Hepatocyte (in vitro differentiated cells): ENCODE data around the gene TMEM165. TPM values are rescaled to one million over a fixed set of nuclear protein-coding genes. Genes with fewer than 3 reads are reported as not detected.
"Not testable (repeated sequence)": the region's sequence is repeated elsewhere in the genome, so short reads cannot be mapped to it uniquely, and the experiment has no call there.

Experiments used
- DNase-seq: peaks from one replicate; pipeline ENCODE4 v3.0.0-alpha.2; 2016; ENCODE audit warnings: low spot score
- H2AFZ ChIP-seq: fragments of 200-600 bp; sonication (generic); 2 replicates; pipeline ENCODE4 v1.6.0; 2016; ENCODE audit warnings: antibody characterized with exemption, mild to moderate bottlenecking
- H3K27ac ChIP-seq: fragments of 200-600 bp; sonication (generic); 2 replicates; pipeline ENCODE4 v1.5.1; 2016; ENCODE audit warnings: mild to moderate bottlenecking
- H3K27me3 ChIP-seq: fragments of 200-600 bp; sonication (generic); 2 replicates; pipeline ENCODE4 v1.6.1; 2016
- H3K36me3 ChIP-seq: fragments of 200-600 bp; sonication (generic); replicated peaks from 2 replicates; pipeline ENCODE4 v1.5.1; 2016; ENCODE audit warnings: low read depth; ENCODE audit not compliant: insufficient read depth
- H3K4me1 ChIP-seq: fragments of 200-600 bp; sonication (generic); 2 replicates; pipeline ENCODE4 v1.5.1; 2016; ENCODE audit warnings: mild to moderate bottlenecking, moderate library complexity; ENCODE audit not compliant: insufficient read depth
- H3K4me2 ChIP-seq: fragments of 200-600 bp; sonication (generic); 2 replicates; pipeline ENCODE4 v1.6.0; 2016
- H3K4me3 ChIP-seq: fragments of 200-600 bp; sonication (generic); 2 replicates; pipeline ENCODE4 v1.5.1; 2016; ENCODE audit warnings: mild to moderate bottlenecking
- H3K79me2 ChIP-seq: fragments of 200-600 bp; sonication (generic); 2 replicates; pipeline ENCODE4 v1.6.0; 2017; ENCODE audit warnings: mild to moderate bottlenecking
- H3K9me2 ChIP-seq: fragments of 200-600 bp; sonication (generic); replicated peaks from 2 replicates; pipeline ENCODE4 v1.6.0; 2017; ENCODE audit warnings: mild to moderate bottlenecking; ENCODE audit not compliant: insufficient read depth
- H3K9me3 ChIP-seq: fragments of 200-600 bp; sonication (generic); 2 replicates; pipeline ENCODE4 v1.5.1; 2016; ENCODE audit warnings: low read depth, mild to moderate bottlenecking
- H4K20me1 ChIP-seq: fragments of 200-600 bp; sonication (generic); 2 replicates; pipeline ENCODE4 v1.6.0; 2016; ENCODE audit warnings: mild to moderate bottlenecking; ENCODE audit not compliant: insufficient read depth, poor library complexity, severe bottlenecking
- EZH2 ChIP-seq: fragments of 200-600 bp; sonication (generic); IDR thresholded peaks from 2 replicates; pipeline ENCODE4 v1.6.1; 2016; ENCODE audit warnings: antibody characterized with exemption, mild to moderate bottlenecking, borderline replicate concordance
- EZH2phosphoT487 ChIP-seq: fragments of 200-600 bp; sonication (generic); IDR thresholded peaks from one replicate; pipeline ENCODE4 v1.6.1; 2018; ENCODE audit warnings: antibody characterized with exemption, mild to moderate bottlenecking, low read depth, moderate library complexity; ENCODE audit not compliant: unreplicated experiment, severe bottlenecking
- WGBS: methylation state at CpG from one replicate; pipeline ENCODE4 v1.1.6; 2016; ENCODE audit warnings: low lambda C conversion rate; ENCODE audit errors: missing lambda C conversion rate; 5-methylcytosine and 5-hydroxymethylcytosine counted together
- polyA plus RNA-seq: library from polyadenylated mRNA; unstranded; fragments of >200 nt; fragmentation: Nextera tagmentation; extraction: Ambion mirVana; gene quantifications from 2 replicates; pipeline ENCODE4 v1.2.1, GENCODE V29; 2016
- total RNA-seq: library from RNA; depleted of rRNA; stranded (reverse); fragments of >200 nt; gene quantifications from 2 replicates; pipeline ENCODE4 v1.2.3, GENCODE V29; 2014
- TF ChIP-seq, protein P1 (sequence below): fragments of 200-600 bp; sonication (generic); IDR thresholded peaks from 2 replicates; pipeline ENCODE4 v1.5.1; 2016; ENCODE audit warnings: antibody characterized with exemption, mild to moderate bottlenecking; ENCODE audit not compliant: poor library complexity

The TMEM165 gene
- total and polyA plus RNA-seq, 2 experiments from 2014 or later: 152 to 160 TPM

DNA sequence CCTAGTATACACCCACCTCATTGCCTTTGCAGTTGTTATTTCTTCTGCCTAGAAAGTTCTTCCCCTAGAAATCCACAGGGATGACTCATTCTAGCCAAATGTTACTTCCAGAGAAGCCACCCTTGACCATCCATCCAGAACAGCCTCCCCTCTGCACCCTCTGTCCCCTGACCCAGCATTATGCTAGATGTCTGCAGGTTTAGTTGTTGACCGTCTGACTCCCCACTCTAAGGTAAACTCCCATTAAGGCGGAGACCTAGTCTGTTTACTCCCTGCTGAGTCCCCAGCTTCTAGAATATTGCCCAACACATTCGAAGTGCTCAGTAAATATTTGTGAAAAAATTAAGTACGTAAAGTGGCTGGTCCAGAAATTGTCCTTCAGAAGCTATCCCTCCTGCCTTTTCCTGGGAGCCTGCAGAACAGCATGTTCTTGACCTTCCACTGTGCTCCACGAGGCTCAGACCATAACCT, 38.7 kb upstream of the TMEM165 start:
- Histone ChIP-seq H3K79me2 (no peaks in the 10 kb centered on the region), H3K9me3 (no peaks in the 10 kb centered on the region), H4K20me1 (no peaks in the 10 kb centered on the region), H3K27me3 (no peaks in the 10 kb centered on the region), H2AFZ (no peak overlapping the region), H3K4me3 (no peak overlapping the region), H3K9me2 (no peaks in the 10 kb centered on the region), H3K4me1 (peaks cover 10% of the 10 kb centered on the region), H3K4me2 (peak overlapping the region; percentile 39), H3K36me3 (no peaks in the 10 kb centered on the region), H3K27ac (no peak overlapping the region)
- TF ChIP-seq EZH2phosphoT487: no peak
- TF ChIP-seq, protein P1, sequence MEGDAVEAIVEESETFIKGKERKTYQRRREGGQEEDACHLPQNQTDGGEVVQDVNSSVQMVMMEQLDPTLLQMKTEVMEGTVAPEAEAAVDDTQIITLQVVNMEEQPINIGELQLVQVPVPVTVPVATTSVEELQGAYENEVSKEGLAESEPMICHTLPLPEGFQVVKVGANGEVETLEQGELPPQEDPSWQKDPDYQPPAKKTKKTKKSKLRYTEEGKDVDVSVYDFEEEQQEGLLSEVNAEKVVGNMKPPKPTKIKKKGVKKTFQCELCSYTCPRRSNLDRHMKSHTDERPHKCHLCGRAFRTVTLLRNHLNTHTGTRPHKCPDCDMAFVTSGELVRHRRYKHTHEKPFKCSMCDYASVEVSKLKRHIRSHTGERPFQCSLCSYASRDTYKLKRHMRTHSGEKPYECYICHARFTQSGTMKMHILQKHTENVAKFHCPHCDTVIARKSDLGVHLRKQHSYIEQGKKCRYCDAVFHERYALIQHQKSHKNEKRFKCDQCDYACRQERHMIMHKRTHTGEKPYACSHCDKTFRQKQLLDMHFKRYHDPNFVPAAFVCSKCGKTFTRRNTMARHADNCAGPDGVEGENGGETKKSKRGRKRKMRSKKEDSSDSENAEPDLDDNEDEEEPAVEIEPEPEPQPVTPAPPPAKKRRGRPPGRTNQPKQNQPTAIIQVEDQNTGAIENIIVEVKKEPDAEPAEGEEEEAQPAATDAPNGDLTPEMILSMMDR: no peak
- TF ChIP-seq EZH2: no peak
- peak; percentile 28 for DNase-seq
- WGBS: 58% methylated on average over 5 of the region's 5 CpGs

DNA sequence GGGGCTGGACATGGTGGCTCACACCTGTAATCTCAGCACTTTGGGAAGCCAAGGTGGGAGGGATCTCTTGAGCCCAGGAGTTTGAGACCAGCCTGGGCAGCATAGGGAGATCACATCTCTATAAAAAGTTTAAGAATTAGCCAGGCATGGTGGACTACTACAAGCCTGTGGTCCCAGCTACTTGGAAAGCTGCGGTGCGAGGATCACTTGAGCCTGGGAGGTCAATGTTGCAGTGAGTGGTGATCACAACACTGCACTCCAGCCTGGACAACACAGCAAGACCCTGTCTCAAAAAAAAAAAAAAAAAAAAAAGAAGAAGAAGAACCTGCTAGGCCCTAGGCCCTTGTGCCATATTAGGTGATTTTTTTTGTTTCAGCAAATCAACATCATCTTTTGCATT, 37.5 kb upstream of the TMEM165 start:
- no peaks in the 10 kb centered on the region for H3K9me2 ChIP-seq
- no peak overlapping the region for H3K4me3 ChIP-seq
- no peaks in the 10 kb centered on the region for H3K9me3 ChIP-seq
- 100% methylated on average over 2 of the region's 2 CpGs for WGBS
- no peak for DNase-seq
- H3K36me3 ChIP-seq: no peaks in the 10 kb centered on the region
- no peaks in the 10 kb centered on the region for H3K79me2 ChIP-seq
- no peak overlapping the region for H3K4me2 ChIP-seq
- H4K20me1 ChIP-seq: no peaks in the 10 kb centered on the region
- TF ChIP-seq, protein P1: no peak
- no peak for TF ChIP-seq EZH2phosphoT487
- TF ChIP-seq EZH2: no peak
- H2AFZ ChIP-seq: no peak overlapping the region
- H3K4me1 ChIP-seq: peaks cover 10% of the 10 kb centered on the region
- H3K27me3 ChIP-seq: no peaks in the 10 kb centered on the region
- no peak overlapping the region for H3K27ac ChIP-seq

DNA sequence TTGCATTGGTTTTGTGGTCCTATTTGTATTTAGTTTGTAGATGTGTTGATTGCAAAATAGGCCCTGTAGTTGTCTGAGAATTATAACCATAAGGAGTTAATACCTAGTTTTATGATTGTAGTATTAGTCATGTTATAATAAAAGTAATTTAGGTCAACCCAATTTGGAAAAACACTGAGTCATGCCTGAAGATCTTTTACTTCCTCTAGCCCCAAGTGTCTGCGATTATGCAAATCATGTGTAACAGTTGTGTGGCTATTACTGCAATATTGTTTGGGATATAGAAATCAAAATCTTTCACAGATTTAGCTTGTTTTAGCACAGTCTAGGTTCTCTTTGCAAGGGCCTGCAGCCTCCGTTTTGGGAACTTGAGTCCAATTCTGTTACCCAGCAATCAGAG, 37.1 kb upstream of the TMEM165 start:
- Histone ChIP-seq H3K27me3 (no peaks in the 10 kb centered on the region), H3K9me2 (no peaks in the 10 kb centered on the region), H3K79me2 (no peaks in the 10 kb centered on the region), H3K36me3 (no peaks in the 10 kb centered on the region), H3K4me1 (peaks cover 10% of the 10 kb centered on the region), H3K4me2 (no peak overlapping the region), H3K4me3 (no peak overlapping the region), H2AFZ (no peak overlapping the region), H3K9me3 (no peaks in the 10 kb centered on the region), H3K27ac (no peak overlapping the region), H4K20me1 (no peaks in the 10 kb centered on the region)
- no peak for TF ChIP-seq EZH2phosphoT487
- TF ChIP-seq, protein P1: no peak
- no peak for TF ChIP-seq EZH2
- WGBS: 91% methylated on average over 2 of the region's 2 CpGs
- no peak for DNase-seq

DNA sequence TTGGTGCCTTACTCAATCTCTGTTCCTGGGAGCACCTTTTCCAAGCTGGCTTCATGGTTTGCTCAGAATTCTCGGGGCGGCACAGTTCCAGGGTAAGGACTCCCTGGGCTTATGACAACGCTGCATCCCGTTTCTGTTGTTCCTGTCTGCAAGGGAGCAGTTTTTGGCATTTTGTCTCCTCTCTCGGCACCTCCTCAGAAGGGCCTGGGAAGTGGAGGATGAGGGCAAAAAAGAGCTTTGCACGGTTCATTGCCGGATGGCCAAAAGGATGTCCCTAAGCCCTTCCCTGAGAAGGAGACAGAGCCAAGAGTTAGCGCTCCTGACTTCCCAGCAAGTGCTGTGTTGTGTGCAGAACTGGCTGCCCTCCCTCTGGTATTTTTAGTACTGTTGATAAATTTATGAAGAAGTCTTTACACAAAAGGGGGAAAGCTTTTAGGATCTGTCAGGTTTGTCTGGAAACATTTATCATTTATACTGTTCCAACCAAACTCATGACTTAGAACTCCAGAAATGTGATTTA, 36.3 kb upstream of the TMEM165 start:
- no peak overlapping the region for H3K27ac ChIP-seq
- H2AFZ ChIP-seq: no peak overlapping the region
- WGBS: 96% methylated on average over 8 of the region's 8 CpGs
- no peaks in the 10 kb centered on the region for H3K27me3 ChIP-seq
- H3K4me2 ChIP-seq: no peak overlapping the region
- H3K9me3 ChIP-seq: no peaks in the 10 kb centered on the region
- no peak for DNase-seq
- H3K4me3 ChIP-seq: no peak overlapping the region
- TF ChIP-seq, protein P1: no peak
- TF ChIP-seq EZH2 (no peak), EZH2phosphoT487 (no peak)
- peaks cover 10% of the 10 kb centered on the region for H3K4me1 ChIP-seq
- no peaks in the 10 kb centered on the region for H3K9me2 ChIP-seq
- no peaks in the 10 kb centered on the region for H3K36me3 ChIP-seq
- no peaks in the 10 kb centered on the region for H3K79me2 ChIP-seq
- no peaks in the 10 kb centered on the region for H4K20me1 ChIP-seq

DNA sequence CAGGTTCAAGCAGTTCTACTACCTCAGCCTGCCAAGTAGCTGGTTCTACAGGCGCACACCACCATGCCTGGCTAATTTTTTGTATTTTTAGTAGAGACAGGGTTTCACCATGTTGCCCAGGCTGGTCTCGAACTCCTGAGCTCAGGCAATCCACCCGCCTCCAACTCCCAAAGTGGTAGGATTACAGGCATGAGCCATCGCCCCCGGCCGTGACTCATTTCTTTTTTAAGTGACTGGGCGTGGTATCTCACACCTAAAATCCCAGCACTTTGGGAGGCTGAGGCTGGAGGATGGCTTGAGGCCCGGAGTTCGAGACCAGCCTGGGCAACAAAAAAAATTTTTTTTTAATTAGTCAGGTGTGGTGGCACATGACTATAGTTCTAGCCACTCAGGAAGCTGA, 32.8 kb upstream of the TMEM165 start:
- H3K9me3 ChIP-seq, H3K27ac ChIP-seq, H3K9me2 ChIP-seq, H4K20me1 ChIP-seq, H3K4me3 ChIP-seq, H3K4me1 ChIP-seq, H3K36me3 ChIP-seq, H3K27me3 ChIP-seq, H2AFZ ChIP-seq, DNase-seq, H3K79me2 ChIP-seq, H3K4me2 ChIP-seq: not testable (repeated sequence)
- WGBS: 96% methylated on average over 9 of the region's 9 CpGs
